H1 (cell line): ENCODE data around the gene NR4A3. TPM values are rescaled to one million over a fixed set of nuclear protein-coding genes. Genes with fewer than 3 reads are reported as not detected.

Source experiments
- ASH2L ChIP-seq: fragments of 200-600, 300-600 bp; sonication (generic); IDR thresholded peaks from one replicate; pipeline ENCODE4 v1.7.1; 2017; ENCODE audit warnings: low read length
- CHD2 ChIP-seq: IDR thresholded peaks from 2 replicates; pipeline ENCODE4 v1.6.1; 2012; ENCODE audit warnings: low read length, improper control_type of control experiment
- EGR1 ChIP-seq: IDR thresholded peaks from 2 replicates; pipeline ENCODE4 v1.6.1; 2011; ENCODE audit warnings: low read depth, low read length, borderline replicate concordance
- NRF1 ChIP-seq: IDR thresholded peaks from 2 replicates; pipeline ENCODE4 v1.6.1; 2011; ENCODE audit warnings: mild to moderate bottlenecking, low read depth, low read length, improper control_type of control experiment
- SRF ChIP-seq: IDR thresholded peaks from 2 replicates; pipeline ENCODE4 v1.6.1; 2011; ENCODE audit warnings: mild to moderate bottlenecking, low read depth, low read length, moderate library complexity
- polyA plus RNA-seq, 7 experiments: library from polyadenylated mRNA; depleted of rRNA in 3 of 7; stranded (reverse) in 5 of 7; unstranded in 2 of 7; fragments of >200 nt in 5 of 7; fragments of 200-250 nt in 2 of 7; gene quantifications; 1 replicate in 5 of 7; 2 replicates in 1 of 7; 4 replicates in 1 of 7; pipeline versions ENCODE4 v1.2.1 to v1.2.3, GENCODE V29; 2011 to 2013; ENCODE audit warnings: missing spikeins in 2 of 7, mixed read lengths in 2 of 7
- total RNA-seq: library from RNA; stranded (reverse); fragmentation: NEBNext Ultra II Directional; extraction: Animal tissue kit (Norgen Biotek cat#: 25700); gene quantifications from 2 replicates; pipeline ENCODE4 v1.2.1, GENCODE V29; 2021
- TF ChIP-seq, protein P1 (sequence below): fragments of 300-600 bp; sonication (generic); IDR thresholded peaks from 2 replicates; pipeline ENCODE4 v1.7.1; 2012; ENCODE audit warnings: low read length, moderate library complexity, mild to moderate bottlenecking, inconsistent platforms; ENCODE audit not compliant: insufficient replicate concordance
- TF ChIP-seq, protein P2 (sequence below): IDR thresholded peaks from 2 replicates; pipeline ENCODE4 v1.6.1; 2012; ENCODE audit warnings: inconsistent platforms

NR4A3 gene
- total and polyA plus RNA-seq, 2 of the 8 experiments (the other 6 are each of a cell fraction or from before 2014, with no cell fraction given), result 0.05 to 0.30 TPM

DNA sequence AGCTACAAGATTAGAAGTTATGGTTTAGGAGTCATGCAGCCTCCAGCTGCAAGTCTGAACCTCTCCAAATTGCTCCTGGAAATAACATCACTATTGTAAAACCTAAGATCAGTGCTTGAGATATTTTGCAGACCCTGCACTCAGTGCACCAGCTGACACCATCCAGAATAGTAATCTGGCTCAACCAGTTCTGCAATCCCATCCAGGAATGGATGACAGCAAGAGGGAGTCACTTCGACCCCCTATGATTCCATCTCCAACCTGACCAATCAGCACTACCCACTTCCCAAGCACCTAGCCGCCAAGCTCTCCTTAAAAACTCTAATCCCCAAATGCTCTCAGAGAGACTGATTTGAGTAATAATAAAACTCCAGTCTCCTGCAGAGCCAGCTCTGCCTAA, 37.9 kb upstream of the NR4A3 start (continued):
- TF ChIP-seq, protein P1, sequence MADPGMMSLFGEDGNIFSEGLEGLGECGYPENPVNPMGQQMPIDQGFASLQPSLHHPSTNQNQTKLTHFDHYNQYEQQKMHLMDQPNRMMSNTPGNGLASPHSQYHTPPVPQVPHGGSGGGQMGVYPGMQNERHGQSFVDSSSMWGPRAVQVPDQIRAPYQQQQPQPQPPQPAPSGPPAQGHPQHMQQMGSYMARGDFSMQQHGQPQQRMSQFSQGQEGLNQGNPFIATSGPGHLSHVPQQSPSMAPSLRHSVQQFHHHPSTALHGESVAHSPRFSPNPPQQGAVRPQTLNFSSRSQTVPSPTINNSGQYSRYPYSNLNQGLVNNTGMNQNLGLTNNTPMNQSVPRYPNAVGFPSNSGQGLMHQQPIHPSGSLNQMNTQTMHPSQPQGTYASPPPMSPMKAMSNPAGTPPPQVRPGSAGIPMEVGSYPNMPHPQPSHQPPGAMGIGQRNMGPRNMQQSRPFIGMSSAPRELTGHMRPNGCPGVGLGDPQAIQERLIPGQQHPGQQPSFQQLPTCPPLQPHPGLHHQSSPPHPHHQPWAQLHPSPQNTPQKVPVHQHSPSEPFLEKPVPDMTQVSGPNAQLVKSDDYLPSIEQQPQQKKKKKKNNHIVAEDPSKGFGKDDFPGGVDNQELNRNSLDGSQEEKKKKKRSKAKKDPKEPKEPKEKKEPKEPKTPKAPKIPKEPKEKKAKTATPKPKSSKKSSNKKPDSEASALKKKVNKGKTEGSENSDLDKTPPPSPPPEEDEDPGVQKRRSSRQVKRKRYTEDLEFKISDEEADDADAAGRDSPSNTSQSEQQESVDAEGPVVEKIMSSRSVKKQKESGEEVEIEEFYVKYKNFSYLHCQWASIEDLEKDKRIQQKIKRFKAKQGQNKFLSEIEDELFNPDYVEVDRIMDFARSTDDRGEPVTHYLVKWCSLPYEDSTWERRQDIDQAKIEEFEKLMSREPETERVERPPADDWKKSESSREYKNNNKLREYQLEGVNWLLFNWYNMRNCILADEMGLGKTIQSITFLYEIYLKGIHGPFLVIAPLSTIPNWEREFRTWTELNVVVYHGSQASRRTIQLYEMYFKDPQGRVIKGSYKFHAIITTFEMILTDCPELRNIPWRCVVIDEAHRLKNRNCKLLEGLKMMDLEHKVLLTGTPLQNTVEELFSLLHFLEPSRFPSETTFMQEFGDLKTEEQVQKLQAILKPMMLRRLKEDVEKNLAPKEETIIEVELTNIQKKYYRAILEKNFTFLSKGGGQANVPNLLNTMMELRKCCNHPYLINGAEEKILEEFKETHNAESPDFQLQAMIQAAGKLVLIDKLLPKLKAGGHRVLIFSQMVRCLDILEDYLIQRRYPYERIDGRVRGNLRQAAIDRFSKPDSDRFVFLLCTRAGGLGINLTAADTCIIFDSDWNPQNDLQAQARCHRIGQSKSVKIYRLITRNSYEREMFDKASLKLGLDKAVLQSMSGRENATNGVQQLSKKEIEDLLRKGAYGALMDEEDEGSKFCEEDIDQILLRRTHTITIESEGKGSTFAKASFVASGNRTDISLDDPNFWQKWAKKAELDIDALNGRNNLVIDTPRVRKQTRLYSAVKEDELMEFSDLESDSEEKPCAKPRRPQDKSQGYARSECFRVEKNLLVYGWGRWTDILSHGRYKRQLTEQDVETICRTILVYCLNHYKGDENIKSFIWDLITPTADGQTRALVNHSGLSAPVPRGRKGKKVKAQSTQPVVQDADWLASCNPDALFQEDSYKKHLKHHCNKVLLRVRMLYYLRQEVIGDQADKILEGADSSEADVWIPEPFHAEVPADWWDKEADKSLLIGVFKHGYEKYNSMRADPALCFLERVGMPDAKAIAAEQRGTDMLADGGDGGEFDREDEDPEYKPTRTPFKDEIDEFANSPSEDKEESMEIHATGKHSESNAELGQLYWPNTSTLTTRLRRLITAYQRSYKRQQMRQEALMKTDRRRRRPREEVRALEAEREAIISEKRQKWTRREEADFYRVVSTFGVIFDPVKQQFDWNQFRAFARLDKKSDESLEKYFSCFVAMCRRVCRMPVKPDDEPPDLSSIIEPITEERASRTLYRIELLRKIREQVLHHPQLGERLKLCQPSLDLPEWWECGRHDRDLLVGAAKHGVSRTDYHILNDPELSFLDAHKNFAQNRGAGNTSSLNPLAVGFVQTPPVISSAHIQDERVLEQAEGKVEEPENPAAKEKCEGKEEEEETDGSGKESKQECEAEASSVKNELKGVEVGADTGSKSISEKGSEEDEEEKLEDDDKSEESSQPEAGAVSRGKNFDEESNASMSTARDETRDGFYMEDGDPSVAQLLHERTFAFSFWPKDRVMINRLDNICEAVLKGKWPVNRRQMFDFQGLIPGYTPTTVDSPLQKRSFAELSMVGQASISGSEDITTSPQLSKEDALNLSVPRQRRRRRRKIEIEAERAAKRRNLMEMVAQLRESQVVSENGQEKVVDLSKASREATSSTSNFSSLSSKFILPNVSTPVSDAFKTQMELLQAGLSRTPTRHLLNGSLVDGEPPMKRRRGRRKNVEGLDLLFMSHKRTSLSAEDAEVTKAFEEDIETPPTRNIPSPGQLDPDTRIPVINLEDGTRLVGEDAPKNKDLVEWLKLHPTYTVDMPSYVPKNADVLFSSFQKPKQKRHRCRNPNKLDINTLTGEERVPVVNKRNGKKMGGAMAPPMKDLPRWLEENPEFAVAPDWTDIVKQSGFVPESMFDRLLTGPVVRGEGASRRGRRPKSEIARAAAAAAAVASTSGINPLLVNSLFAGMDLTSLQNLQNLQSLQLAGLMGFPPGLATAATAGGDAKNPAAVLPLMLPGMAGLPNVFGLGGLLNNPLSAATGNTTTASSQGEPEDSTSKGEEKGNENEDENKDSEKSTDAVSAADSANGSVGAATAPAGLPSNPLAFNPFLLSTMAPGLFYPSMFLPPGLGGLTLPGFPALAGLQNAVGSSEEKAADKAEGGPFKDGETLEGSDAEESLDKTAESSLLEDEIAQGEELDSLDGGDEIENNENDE, result no peak
- TF ChIP-seq CHD2 (no peak), SRF (no peak), NRF1 (no peak), ASH2L (peak; percentile 19), EGR1 (no peak)
- TF ChIP-seq, protein P2, sequence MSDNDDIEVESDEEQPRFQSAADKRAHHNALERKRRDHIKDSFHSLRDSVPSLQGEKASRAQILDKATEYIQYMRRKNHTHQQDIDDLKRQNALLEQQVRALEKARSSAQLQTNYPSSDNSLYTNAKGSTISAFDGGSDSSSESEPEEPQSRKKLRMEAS, result no peak
